GM06990 (cell line): ENCODE measurements around the gene BABAM2.
"Not testable (repeated sequence)": the region's sequence is repeated elsewhere in the genome, so short reads cannot be mapped to it uniquely, and the experiment has no call there.

Source experiments
- DNase-seq: peaks from one replicate; pipeline ENCODE4 v3.0.0-alpha.2; 2011; ENCODE audit not compliant: insufficient read length; ENCODE audit errors: extremely low read depth
- H3K27me3 ChIP-seq: replicated peaks from 2 replicates; pipeline ENCODE4 v1.6.0; 2011; ENCODE audit warnings: low read length; ENCODE audit not compliant: control insufficient read depth, insufficient read depth
- H3K36me3 ChIP-seq: 2 replicates; pipeline ENCODE4 v1.5.1; 2011; ENCODE audit warnings: low read length; ENCODE audit not compliant: control insufficient read depth, insufficient read depth
- H3K4me3 ChIP-seq: replicated peaks from 2 replicates; pipeline ENCODE4 v1.5.1; 2011; ENCODE audit warnings: low read depth, mild to moderate bottlenecking, control low read depth, low read length
- CTCF ChIP-seq: IDR thresholded peaks from 2 replicates; pipeline ENCODE4 v1.5.1; 2011; ENCODE audit warnings: low read length, control low read depth, mild to moderate bottlenecking, inconsistent platforms; ENCODE audit not compliant: insufficient read depth, poor library complexity, severe bottlenecking

Gene BABAM2

GRCh38 chr2:27977731-27978312, 87.3 kb downstream of the BABAM2 start:
- no peak for DNase-seq
- TF ChIP-seq CTCF, result no peak
- no peak overlapping the region for H3K4me3 ChIP-seq

GRCh38 chr2:27978761-27979160, 88.2 kb downstream of the BABAM2 start:
- H3K36me3 ChIP-seq, DNase-seq: not testable (repeated sequence)

More at GRCh38 chr2:27977731-27978312, 87.3 kb downstream of the BABAM2 start:
- Histone ChIP-seq H3K36me3 (no peaks in the 10 kb centered on the region), H3K27me3 (no peaks in the 10 kb centered on the region)

GRCh38 chr2:27980242-27980641, 89.7 kb downstream of the BABAM2 start:
- no peak for TF ChIP-seq CTCF
- H3K36me3 ChIP-seq, result no peaks in the 10 kb centered on the region

More at GRCh38 chr2:27978761-27979160, 88.2 kb downstream of the BABAM2 start:
- H3K27me3 ChIP-seq, H3K4me3 ChIP-seq: not testable (repeated sequence)

GRCh38 chr2:27984153-27984552, 93.6 kb downstream of the BABAM2 start:
- no peak for TF ChIP-seq CTCF
- Histone ChIP-seq H3K4me3 (no peak overlapping the region), H3K36me3 (no peaks in the 10 kb centered on the region), H3K27me3 (no peaks in the 10 kb centered on the region)
- DNase-seq, result no peak

More at GRCh38 chr2:27980242-27980641, 89.7 kb downstream of the BABAM2 start:
- Histone ChIP-seq H3K27me3 (no peaks in the 10 kb centered on the region), H3K4me3 (no peak overlapping the region)
- no peak for DNase-seq

GRCh38 chr2:27988306-27988705, 97.8 kb downstream of the BABAM2 start:
- Histone ChIP-seq H3K36me3 (no peaks in the 10 kb centered on the region), H3K27me3 (no peaks in the 10 kb centered on the region), H3K4me3 (no peak overlapping the region)
- TF ChIP-seq CTCF, result no peak
- DNase-seq, result no peak

GRCh38 chr2:27988718-27989117, 98.2 kb downstream of the BABAM2 start:
- no peaks in the 10 kb centered on the region for H3K36me3 ChIP-seq
- no peak overlapping the region for H3K4me3 ChIP-seq
- no peak for TF ChIP-seq CTCF
- no peaks in the 10 kb centered on the region for H3K27me3 ChIP-seq
- no peak for DNase-seq
